Common myeloid progenitor, CD34-positive (primary cell): Measurements from ENCODE around the gene MNS1.
"Not testable (repeated sequence)": the region's sequence is repeated elsewhere in the genome, so short reads cannot be mapped to it uniquely, and the experiment has no call there.

Experiments
- CTCF ChIA-PET: fragments of 350-600 bp; sonication (Branson Sonifier 250); formaldehyde crosslinking; loops from one replicate; lab custom pipeline; 2021; ENCODE audit warnings: antibody characterized with exemption; lab: Charles Lee
- POLR2A ChIA-PET: fragments of 350-600 bp; sonication (Branson Sonifier 250); formaldehyde crosslinking; loops from one replicate; lab custom pipeline; 2021; ENCODE audit warnings: antibody characterized with exemption; lab: Charles Lee
- DNase-seq, 3 donors: peaks; one replicate each; pipeline versions ENCODE4 v3.0.0 to v3.0.0-alpha.2; 2013
- H3K27ac ChIP-seq, 2 experiments: 1 replicate in 1 of 2; 2 replicates in 1 of 2; pipeline ENCODE4 v1.7.0; 2013; ENCODE audit warnings: inconsistent platforms in 2 of 2, low read length in 2 of 2, mild to moderate bottlenecking in 2 of 2, low read depth in 1 of 2, moderate library complexity in 1 of 2; ENCODE audit not compliant: severe bottlenecking in 2 of 2, insufficient read depth in 1 of 2, poor library complexity in 1 of 2
- H3K27me3 ChIP-seq, 5 experiments: replicated peaks in 2 of 5; 1 replicate in 3 of 5; 2 replicates in 2 of 5; pipeline versions ENCODE4 v1.6.1 to v1.7.0; 2013; ENCODE audit warnings: low read length in 4 of 5, mild to moderate bottlenecking in 2 of 5, moderate library complexity in 2 of 5, inconsistent platforms in 1 of 5; ENCODE audit not compliant: insufficient read depth in 5 of 5, control insufficient read depth in 4 of 5
- H3K36me3 ChIP-seq, 4 experiments: 1 replicate in 2 of 4; 2 replicates in 2 of 4; pipeline versions ENCODE4 v1.6.1 to v1.7.0; 2013; ENCODE audit warnings: low read length in 3 of 4, control low read depth in 1 of 4, mild to moderate bottlenecking in 1 of 4; ENCODE audit not compliant: control insufficient read depth in 4 of 4, insufficient read depth in 4 of 4
- H3K4me1 ChIP-seq, 4 experiments: 1 replicate in 3 of 4; 2 replicates in 1 of 4; pipeline versions ENCODE4 v1.6.1 to v1.7.1; 2013; ENCODE audit warnings: low read length in 3 of 4, mild to moderate bottlenecking in 3 of 4, control low read depth in 1 of 4, inconsistent platforms in 1 of 4, moderate library complexity in 1 of 4; ENCODE audit not compliant: control insufficient read depth in 4 of 4, insufficient read depth in 4 of 4; ENCODE audit errors: control extremely low read depth in 1 of 4
- H3K4me3 ChIP-seq, 7 experiments: 1 replicate in 4 of 7; 2 replicates in 3 of 7; pipeline versions ENCODE4 v1.5.1 to v1.7.0; 2013; ENCODE audit warnings: mild to moderate bottlenecking in 7 of 7, low read length in 6 of 7, moderate library complexity in 6 of 7, inconsistent platforms in 2 of 7, low read depth in 2 of 7, control low read depth in 1 of 7; ENCODE audit not compliant: insufficient read depth in 4 of 7, control insufficient read depth in 1 of 7; ENCODE audit errors: extremely low read depth in 1 of 7
- H3K9me3 ChIP-seq, 5 experiments: 1 replicate in 4 of 5; 2 replicates in 1 of 5; pipeline versions ENCODE4 v1.6.1 to v1.7.1; 2013; ENCODE audit warnings: low read length in 4 of 5, mild to moderate bottlenecking in 2 of 5, inconsistent platforms in 1 of 5, low read depth in 1 of 5, moderate library complexity in 1 of 5; ENCODE audit not compliant: control insufficient read depth in 4 of 5, insufficient read depth in 2 of 5; ENCODE audit errors: control extremely low read depth in 1 of 5
- WGBS: methylation state at CpG from one replicate; pipeline ENCODE4 v1.1.5; 2013; ENCODE audit not compliant: insufficient coverage; 5-methylcytosine and 5-hydroxymethylcytosine counted together

The MNS1 gene

GRCh38 chr15:56397325-56397724 is 67.6 kb downstream of the MNS1 start:
- 100% methylated on average over 3 of the region's 3 CpGs for WGBS
- DNase-seq, CTCF ChIA-PET, H3K27me3 ChIP-seq, H3K36me3 ChIP-seq, H3K4me1 ChIP-seq, H3K27ac ChIP-seq, H3K9me3 ChIP-seq, POLR2A ChIA-PET, H3K4me3 ChIP-seq: not testable (repeated sequence)

GRCh38 chr15:56394909-56395308 is 70.0 kb downstream of the MNS1 start:
- no CpG with 5 or more reads among the region's 1 CpG for WGBS
- H3K9me3 ChIP-seq: peaks cover 0 to 6% (median 2%) of the 10 kb centered on the region in 5 experiments
- no peak overlapping the region for H3K27ac ChIP-seq
- H3K4me1 ChIP-seq: no peaks in the 10 kb centered on the region
- no peaks in the 10 kb centered on the region for H3K27me3 ChIP-seq
- ChIA-PET POLR2A (no interaction called here), CTCF (interaction anchor here (1.5 kb wide), 1 partner anchor 110 kb away, joined by 3 read pairs; no protein-coding TSS in a partner anchor)
- H3K4me3 ChIP-seq: no peak overlapping the region
- no peak for DNase-seq
- peaks cover 0 to 8% (median 0%) of the 10 kb centered on the region in 4 experiments for H3K36me3 ChIP-seq

GRCh38 chr15:56393277-56393676 is 71.7 kb downstream of the MNS1 start:
- Histone ChIP-seq H3K4me1 (no peaks in the 10 kb centered on the region), H3K27ac (no peak overlapping the region), H3K27me3 (no peaks in the 10 kb centered on the region), H3K36me3 (peaks cover 0 to 5% (median 0%) of the 10 kb centered on the region in 4 experiments), H3K9me3 (peaks cover 0 to 4% (median 0%) of the 10 kb centered on the region in 5 experiments), H3K4me3 (no peak overlapping the region)
- WGBS: no CpG with 5 or more reads among the region's 1 CpG
- DNase-seq: no peak
- ChIA-PET POLR2A (no interaction called here), CTCF (no interaction called here)

GRCh38 chr15:56390739-56391267 is 74.1 kb downstream of the MNS1 start:
- Histone ChIP-seq H3K27ac (no peak overlapping the region), H3K27me3 (no peaks in the 10 kb centered on the region), H3K9me3 (peaks cover 0 to 5% (median 0%) of the 10 kb centered on the region in 5 experiments), H3K36me3 (peaks cover 0 to 3% (median 0%) of the 10 kb centered on the region in 4 experiments), H3K4me3 (no peak overlapping the region), H3K4me1 (no peaks in the 10 kb centered on the region)
- WGBS: 83% methylated on average over 1 of the region's 2 CpGs
- CTCF ChIA-PET: no interaction called here
- POLR2A ChIA-PET: no interaction called here
- DNase-seq: no peak

GRCh38 chr15:56385908-56386307 is 79.0 kb downstream of the MNS1 start:
- ChIA-PET POLR2A (no interaction called here), CTCF (interaction anchor here (1.3 kb wide), 1 partner anchor 101 kb away, joined by 3 read pairs; no protein-coding TSS in a partner anchor)
- Histone ChIP-seq H3K4me1 (no peaks in the 10 kb centered on the region), H3K4me3 (no peak overlapping the region), H3K27ac (no peak overlapping the region), H3K27me3 (no peaks in the 10 kb centered on the region), H3K9me3 (peaks cover 0 to 21% (median 6%) of the 10 kb centered on the region in 5 experiments), H3K36me3 (peaks cover 0 to 3% (median 0%) of the 10 kb centered on the region in 4 experiments)
- 100% methylated on average over 1 of the region's 3 CpGs for WGBS
- DNase-seq: no peak

- no peaks in the 10 kb centered on the region for H3K4me1 ChIP-seq
- WGBS: 97% methylated on average over 3 of the region's 3 CpGs
- H3K9me3 ChIP-seq: peaks cover 4 to 40% (median 7%) of the 10 kb centered on the region in 5 experiments
- ChIA-PET CTCF (no interaction called here), POLR2A (no interaction called here)
- H3K4me3 ChIP-seq: no peak overlapping the region
- peaks cover 0 to 3% (median 0%) of the 10 kb centered on the region in 4 experiments for H3K36me3 ChIP-seq
- DNase-seq: no peak
- no peaks in the 10 kb centered on the region for H3K27me3 ChIP-seq
- H3K27ac ChIP-seq: no peak overlapping the region
These were observed 81.9 kb downstream of the MNS1 start for GRCh38 chr15:56383010-56383409.
